Adrenal gland (tissue), 5 donors: ENCODE data around the gene TMEM26.

Experiments used
- POLR2A ChIP-seq, 2 donors: fragments of 450-650 bp; IDR thresholded peaks; one replicate each; pipeline ENCODE4 v1.6.1; 2017; ENCODE audit warnings: antibody characterized with exemption in 2 of 2, mild to moderate bottlenecking in 2 of 2, moderate library complexity in 1 of 2
- TF ChIP-seq, protein P1 (sequence below), 6 experiments: fragments of 450-650 bp in 4 of 6; fragments of 200-600 bp in 2 of 6; sonication (generic) in 1 of 6; IDR thresholded peaks; 1 replicate in 5 of 6; 2 replicates in 1 of 6; pipeline versions ENCODE4 v1.5.1 to v1.8.0; 2016 to 2021; ENCODE audit warnings: antibody characterized with exemption in 6 of 6, mild to moderate bottlenecking in 2 of 6, moderate library complexity in 1 of 6
- donor health status: DM: no; HTN: no; CAD: no.

DNA sequence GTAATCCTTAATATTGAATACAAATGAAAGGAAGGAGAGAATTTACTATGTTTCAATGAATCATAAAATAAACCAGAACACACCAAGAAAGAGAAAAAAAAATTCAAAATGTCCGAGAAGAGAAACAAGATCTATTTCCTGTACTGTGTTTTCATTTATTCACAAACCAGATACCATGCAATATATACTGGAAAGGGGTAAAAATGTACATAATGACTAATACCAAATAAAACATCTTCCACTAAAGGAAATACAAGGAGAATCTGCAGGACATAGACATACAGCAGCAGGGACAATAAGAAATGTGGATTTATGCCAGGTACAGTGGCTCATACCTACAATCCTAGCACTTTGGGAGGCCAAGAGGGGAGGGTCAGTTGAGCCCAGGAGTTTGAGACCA lies 24.3 kb upstream of the TMEM26 start:
- TF ChIP-seq, protein P1, sequence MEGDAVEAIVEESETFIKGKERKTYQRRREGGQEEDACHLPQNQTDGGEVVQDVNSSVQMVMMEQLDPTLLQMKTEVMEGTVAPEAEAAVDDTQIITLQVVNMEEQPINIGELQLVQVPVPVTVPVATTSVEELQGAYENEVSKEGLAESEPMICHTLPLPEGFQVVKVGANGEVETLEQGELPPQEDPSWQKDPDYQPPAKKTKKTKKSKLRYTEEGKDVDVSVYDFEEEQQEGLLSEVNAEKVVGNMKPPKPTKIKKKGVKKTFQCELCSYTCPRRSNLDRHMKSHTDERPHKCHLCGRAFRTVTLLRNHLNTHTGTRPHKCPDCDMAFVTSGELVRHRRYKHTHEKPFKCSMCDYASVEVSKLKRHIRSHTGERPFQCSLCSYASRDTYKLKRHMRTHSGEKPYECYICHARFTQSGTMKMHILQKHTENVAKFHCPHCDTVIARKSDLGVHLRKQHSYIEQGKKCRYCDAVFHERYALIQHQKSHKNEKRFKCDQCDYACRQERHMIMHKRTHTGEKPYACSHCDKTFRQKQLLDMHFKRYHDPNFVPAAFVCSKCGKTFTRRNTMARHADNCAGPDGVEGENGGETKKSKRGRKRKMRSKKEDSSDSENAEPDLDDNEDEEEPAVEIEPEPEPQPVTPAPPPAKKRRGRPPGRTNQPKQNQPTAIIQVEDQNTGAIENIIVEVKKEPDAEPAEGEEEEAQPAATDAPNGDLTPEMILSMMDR (IDR thresholded peaks at IDR 0.05): no peak
- TF ChIP-seq POLR2A (IDR thresholded peaks at IDR 0.05): no peak
